GM19043 (cell line): Measurements from ENCODE around the gene ST6GALNAC6.
"Not testable (repeated sequence)": the region's sequence is repeated elsewhere in the genome, so short reads cannot be mapped to it uniquely, and the experiment has no call there.

ENCODE experiments used
- ATAC-seq: cut with Tn5 transposase; IDR thresholded peaks from one replicate; pipeline ENCODE4 v1.9.1; 2021; ENCODE audit warnings: low read depth; ENCODE audit not compliant: unreplicated experiment

Gene ST6GALNAC6

DNA sequence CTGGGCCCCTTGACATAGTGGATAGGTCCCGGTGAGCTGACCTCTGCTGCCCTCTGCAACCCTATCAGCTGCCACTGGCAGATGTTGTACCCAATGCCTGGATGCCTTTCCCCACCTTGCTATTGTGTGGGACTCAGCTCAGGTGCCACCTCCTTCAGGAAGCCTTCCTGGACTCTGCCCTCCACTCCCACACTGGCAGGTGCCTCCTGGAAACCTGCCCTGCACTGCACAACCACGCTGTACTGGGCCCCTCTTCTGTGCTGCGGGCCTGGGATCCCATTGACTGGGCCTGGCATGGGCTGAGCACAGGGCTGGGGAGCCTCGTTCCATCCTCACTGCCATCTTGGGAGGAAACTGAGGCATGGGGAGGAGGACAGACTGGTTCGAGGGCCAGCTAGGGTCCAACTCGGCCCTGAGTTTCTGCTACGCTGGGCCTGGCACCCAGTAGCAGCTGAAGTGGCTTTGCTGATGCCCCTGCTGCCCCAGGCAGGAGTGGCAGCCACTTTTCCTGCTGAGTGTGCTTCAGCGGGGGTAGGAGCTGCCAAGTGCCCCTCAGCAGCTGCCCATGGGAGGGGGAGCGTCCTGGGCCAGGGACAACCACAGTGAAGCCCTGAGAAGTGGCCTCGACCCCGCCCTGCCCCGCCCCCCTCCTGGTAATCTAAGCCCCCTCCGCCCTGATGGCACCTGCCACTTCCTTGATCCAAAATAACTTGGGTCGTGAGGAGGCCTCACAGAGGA, 23.2 kb downstream of the ST6GALNAC6 start:
- ATAC-seq = no peak

DNA sequence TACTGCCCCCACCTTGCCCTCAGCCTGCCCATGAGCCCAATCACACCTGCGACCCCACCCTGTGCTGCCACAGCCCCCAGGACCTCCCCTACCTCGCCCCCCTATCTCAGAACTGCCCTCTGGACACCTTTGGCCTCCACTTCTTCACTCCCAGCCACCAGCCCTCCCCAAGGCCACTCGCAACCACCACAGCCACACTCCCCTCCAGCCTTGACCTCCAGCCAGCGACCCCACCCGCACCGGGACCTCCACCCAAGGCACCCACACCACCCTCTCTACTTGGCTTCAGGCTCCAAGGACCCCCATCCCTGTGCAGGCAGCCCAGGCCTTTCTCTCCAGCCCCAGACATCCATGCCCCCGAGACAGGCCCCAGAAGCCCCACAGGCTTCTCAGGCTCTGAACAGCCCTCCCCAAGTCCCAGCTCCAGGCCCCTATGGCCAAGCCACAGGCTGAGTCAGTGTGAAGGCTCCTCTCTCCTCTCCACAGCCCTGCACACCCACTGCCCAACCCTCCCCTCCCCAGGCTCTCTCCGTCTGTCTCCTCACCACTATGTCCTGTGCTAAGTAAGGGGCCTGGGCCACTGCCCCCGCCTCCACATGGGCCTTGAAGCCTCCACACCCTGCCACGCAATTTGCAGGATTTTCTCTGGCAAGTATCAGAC, 24.0 kb downstream of the ST6GALNAC6 start:
- no peak for ATAC-seq

DNA sequence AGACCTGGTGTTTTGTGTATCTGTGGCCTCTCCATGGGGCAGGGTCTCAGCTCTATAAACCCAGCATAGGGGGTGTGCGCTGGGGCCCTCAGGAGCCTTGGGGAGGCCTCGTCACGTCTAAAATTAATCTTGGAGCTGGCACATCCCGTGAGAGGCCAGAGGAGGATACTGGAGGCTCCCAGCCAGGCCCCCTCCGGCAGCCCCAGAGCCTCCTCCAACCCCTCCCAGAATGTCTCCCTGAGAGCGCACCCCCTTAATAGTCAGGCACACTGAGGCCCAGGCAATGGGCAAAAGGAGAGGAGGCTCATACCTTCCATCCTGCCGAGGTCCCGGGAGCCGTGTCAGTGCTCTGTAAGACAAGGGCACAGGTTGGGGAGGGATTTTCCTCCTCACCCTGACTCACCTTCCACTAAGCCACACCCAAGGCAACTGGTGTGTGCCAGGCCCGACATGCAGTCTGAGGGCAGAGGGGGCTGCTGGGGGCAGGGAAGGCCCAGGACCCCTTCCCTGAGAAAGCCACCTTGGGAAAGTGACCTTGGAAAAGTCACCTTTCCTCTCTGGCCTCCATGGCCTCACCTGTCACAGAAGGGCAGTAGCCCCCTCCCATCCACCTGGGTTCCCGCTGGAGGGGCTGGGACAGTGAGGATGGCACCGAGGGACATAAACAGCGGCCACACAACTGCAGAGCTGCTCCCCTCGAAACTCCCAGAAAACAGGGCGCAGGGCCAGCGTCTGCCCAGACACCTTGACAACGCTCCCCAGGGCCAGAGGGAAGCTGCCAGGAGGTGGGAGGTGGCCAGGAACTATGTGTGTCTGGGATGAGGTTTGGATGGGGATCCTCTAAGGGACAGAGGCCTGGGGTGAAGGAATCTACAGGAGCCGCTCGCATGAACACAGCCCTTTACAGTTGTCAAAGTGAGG, 24.8 kb downstream of the ST6GALNAC6 start:
- ATAC-seq = no peak

DNA sequence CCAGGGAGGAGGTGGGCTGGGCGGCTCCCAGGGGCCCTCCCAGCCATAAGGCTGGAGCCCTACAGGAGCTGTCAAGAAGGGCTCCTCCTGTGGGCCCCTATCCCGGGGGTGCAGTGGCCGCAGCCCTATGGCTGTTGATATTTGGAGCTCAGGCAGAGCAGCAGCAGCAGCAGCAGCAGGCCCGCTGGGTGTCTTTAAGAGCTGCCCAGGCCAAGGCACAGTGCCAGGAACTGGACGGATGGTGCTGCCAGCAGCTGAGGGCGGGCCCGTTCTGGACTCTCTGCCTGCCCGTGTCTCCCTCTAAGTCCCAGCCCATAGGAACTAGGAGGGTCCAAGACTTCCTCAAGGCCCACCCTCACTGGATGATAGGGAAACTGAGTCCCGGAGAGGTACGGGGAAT, 25.5 kb downstream of the ST6GALNAC6 start:
- ATAC-seq = no peak

DNA sequence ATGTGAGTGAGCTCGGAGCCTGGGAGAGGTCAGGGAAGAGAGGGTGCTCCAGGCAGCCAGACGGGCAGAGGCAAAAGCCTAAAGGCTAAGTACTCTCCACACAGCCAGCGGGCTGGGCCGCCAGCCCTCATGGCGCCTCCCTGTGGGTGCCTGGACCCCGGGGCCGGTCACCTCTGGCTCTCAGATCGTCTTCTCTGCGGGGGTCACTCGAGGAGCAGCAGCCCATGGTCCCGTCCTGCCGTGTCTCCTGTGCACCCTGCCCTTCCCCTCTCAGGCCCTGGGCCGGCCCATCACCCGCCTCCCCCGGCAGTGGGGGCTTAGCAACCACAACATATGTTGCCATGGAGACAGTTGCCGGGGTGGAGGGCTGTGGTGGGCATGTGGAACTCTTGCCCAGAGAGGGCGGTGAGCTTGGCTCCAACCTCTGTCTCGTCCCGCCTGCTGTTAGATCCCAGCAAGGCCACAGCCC, 26.1 kb downstream of the ST6GALNAC6 start:
- ATAC-seq = no peak

DNA sequence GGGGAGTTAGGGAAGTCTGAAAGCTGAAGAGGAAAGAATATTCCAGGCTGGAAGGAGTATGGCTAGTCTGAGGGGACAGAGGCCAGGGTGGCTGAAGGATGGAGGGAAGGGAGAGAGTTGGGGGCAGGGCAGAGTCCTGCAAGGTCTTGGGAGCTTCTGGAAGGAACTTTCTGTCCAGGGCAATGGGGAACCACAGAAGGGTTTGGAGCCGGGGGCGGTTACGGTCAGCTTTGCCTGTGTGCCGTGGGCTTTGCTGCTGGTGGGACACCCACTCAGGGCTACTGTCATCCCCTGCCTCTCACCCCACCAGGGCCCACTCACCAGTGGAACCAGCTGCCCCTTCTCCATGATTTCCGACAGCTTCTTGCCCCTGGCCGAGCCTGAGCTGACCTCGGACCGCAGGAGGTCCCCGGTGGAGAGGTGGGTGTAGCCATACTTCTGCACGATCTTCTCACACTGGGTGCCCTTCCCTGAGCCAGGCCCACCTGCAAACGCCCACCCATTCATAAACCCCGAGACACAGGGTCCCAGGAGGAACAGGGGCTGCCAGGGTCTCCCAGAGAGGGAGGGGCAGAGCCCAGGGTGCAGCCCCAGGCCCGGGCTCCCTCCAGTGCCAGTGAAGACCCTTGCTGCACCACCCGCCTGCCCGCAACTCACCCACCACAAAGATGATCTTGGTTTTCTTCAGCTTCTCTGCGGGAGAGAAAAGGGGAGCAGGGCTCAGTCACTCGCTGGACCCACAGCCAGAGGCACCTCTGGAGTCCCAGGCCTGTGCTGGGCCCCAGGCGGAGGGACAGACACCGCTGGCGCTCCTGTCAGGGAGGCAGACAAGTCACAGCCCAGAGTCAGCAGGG, 26.8 kb downstream of the ST6GALNAC6 start:
- ATAC-seq = no peak

DNA sequence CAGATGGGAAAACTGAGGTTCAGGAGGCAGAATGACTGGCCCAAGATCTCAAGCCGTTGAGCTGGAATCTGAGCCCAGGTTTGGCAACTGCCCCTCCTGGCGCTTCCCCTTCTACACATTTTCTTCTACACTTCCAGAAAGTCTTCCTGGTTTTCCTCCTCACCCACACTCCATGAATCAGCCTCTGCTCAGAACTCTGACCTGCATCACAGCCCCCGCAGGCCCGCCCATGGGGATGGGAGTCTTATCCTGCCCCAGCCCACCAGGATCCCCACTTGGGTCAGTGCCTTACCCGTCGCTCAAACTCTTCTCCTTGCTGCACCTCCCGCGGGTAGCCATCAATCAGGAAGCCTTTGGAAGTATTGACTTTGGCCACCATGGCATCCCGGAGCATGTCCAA, 27.9 kb downstream of the ST6GALNAC6 start:
- no peak for ATAC-seq

DNA sequence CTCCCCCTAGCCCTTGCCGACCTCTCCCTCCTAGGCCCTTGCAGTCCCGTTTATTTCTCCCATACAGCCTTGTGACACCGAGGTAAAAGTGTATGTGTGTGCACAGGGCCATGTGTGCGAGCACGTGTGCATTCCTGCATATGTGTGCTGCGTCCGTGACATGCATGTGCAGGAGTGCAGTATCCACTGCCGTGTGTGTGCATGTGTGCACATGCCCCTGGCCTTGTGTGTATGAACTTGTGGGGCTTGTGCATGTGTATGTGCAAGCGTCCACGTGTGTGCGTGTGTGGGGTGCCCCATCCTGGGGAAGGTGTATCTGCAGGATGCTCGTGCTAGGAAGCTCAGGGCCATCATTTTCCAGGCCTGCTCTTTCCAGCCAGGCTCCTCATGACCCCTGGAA, 28.5 kb downstream of the ST6GALNAC6 start:
- no peak for ATAC-seq

DNA sequence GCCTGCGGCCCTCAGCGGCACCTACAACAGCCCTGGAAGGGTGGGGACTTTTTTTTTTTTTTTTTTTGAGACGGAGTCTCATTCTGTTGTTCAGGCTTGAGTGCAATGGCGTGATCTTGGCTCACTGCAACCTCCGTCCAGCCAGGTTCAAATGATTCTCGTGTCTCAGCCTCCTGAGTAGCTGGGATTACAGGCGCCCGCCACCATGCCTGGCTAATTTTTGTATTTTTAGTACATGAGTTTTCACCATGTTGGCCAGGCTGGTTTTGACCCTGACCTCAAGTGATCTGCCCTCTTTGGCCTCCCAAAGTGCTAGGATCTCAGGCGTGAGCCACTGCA, 29.3 kb downstream of the ST6GALNAC6 start:
- ATAC-seq = not testable (repeated sequence)

DNA sequence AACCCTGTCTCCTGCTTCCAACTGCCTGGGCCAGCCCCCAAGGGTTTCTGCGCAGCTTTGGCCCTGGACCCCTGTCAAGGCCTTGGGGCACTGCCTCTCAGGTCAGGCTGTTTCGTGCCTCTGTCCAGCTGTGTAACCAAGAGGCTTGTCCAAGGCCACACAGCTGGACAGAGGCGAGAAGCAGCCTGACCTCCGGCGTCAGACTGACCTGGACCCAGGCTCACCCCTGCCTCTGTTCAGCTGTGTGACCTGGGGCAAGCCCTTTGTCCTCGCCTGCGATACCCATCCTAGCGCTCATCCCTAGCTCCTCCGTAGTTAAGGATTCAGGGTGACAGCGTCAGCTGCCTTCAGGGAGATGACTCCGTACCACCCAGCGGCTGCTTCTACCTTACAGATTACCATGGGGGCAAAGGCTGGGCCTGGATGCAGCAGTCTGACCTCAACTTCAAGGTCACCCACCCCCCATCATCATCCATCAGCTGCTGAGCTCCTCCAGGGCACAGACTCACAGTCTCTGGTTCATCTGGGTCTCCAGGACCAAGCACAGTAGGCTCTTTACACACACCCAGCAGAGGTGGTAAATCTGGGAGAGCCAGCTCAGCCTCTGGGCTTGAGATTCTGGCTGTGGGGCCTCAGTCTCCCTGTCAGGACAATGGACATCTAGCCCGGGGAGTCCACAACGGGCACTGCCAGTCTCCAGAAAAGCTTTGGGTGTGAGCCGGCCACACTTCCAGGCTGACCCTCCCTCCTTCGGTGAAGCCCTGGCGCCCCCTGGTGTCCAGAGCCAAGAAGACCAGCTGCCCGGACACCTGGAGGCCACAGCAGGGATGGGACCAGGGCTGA, 29.9 kb downstream of the ST6GALNAC6 start:
- no peak for ATAC-seq

DNA sequence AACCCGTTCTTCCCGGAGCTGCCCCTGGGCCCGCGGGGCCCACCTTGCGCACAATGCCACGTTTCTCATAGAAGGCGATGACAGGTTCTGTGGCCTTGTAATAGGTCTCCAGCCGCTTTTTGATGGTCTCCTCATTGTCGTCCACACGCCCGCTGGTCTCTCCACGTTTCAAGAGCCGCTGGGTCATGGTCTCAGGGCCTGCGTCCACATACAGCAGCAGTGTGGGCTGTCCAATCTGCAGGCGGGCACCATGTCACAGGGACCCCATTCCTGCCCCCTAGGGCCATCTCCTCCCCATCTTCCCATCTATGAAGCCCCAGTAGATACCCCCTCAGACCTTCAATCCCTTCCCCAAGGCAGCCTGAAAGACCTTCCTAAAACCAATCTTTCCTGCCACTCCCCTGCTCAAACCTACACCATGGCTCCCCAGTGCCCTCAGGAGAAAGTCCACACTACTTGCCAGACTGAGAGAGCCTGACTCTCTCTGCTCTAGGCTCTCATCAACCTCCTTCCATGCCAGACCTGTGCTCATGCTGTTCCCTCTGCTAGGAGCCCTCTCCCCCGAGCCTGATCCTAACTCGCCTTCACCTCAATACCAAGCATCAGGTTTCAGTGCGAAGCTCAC, 31.0 kb downstream of the ST6GALNAC6 start:
- ATAC-seq = no peak

DNA sequence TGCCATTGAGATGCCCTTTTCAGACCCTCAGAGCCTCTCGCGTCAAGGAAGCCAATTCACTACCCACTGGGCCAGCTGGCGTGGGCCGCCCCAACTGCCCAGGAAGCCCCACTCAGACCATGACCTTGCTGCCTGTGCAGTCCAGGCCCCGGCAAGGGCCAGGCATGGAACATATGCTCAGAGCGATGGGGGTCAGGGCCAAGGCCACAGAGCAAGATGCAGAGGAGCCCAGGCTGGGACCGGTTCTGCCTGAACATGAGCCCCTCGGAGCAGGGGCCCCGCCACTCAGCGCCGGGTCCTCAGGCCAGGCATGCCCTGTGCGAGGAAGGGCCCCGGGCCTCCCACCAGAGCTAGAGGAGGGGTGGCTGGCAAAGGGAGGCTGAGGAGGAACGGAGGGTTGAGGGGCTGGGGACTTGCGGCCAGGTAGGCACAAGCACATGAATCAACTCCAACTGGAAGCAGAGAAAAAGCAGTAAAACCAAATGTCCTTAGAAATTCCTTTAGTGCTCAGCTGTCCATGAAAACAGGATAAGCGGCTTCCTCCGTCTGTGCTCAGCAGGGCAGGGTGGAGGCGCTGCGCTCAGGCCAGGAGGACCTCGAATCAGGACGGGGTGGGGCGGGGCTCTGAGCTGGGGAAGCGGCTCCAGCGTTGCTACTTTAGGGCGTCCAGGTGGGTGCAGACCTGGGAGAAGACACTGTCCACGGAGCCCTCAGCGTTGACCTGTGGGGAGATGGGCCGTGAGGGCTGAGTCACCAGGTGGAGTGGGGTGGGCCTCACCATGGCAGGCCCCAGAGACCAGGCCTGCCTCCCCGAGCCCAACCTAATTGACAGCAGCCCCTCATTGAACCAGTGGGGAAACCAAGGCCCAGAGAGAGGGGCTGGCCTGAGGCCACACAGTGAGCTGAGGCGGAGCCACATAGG, 31.8 kb downstream of the ST6GALNAC6 start:
- ATAC-seq = no peak

DNA sequence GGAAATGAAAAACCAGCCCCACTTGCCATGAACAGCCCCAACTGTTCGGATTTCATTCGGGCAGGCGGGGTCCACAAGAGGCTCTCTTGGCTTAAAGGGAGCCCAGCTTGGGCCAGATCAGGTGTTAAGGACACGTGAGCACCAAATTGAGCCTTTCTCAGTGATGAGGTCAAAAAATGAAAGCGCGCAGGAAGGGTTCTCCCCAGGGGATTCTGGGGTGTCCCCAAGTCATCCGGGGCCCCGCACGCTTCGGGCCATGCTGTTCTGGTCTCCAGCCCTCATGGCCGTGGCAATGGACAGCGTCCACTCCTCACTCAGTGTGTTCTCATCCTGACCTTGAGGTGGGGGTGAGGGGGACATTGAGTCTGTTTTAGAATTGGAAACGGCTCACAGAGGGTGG, 32.9 kb downstream of the ST6GALNAC6 start:
- no peak for ATAC-seq

DNA sequence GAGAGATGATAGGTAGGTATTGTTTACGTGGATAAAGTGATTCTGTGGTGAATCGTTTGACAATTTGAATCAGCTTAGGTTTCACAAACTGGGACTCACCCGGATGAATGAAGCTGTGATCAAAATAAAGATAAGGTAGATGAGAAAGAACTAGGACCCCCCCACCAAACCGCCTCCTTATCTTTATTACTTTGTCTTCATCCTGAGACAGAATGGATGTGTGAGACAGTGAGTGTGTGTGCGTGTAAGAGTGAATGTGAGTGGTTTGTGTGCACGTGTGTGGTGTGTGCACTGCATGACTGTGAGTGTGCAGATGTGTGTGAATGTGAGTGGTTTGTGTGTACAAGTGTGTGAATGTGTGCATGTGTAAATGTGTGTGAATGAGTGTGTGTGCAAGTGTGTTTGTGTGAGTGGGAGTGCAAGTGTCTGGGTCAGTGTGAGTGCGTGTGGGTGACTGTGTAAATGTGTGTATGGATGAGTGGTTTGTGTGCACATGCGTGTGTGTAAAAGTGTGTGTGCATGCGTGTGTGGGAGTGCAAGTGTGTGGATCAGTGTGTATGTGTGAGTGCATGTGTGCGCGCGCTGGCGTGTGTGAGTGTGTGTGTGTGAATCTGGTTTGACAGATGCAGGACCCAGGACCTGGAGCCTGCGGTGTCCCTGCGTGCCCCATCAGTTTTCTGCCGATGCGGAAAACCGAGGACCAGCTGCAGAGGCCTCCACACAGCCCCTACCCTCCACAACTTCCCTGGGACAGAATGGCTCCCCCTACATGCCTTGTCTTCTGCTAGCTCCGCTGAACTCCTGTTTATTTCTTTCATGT, 33.5 kb downstream of the ST6GALNAC6 start:
- ATAC-seq = no peak

DNA sequence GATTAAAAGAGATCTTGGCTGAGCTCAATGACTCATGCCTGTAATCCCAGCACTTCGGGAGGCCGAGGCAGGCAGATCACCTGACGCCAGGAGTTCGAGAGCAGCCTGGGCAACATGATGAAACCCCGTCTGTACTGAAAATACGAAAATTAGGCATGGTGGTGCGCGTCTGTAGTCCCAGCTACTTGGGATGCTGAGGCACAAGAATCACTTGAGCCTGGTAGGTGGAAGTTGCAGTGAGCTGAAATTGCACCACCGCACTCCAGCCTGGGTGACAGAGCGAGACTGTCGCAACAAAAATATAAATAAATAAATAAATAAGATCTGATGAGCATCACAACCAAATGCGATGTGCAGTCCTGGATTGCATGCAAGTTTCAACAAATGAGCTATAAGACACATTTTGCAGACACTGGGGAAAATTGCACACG, 36.2 kb downstream of the ST6GALNAC6 start:
- no peak for ATAC-seq

DNA sequence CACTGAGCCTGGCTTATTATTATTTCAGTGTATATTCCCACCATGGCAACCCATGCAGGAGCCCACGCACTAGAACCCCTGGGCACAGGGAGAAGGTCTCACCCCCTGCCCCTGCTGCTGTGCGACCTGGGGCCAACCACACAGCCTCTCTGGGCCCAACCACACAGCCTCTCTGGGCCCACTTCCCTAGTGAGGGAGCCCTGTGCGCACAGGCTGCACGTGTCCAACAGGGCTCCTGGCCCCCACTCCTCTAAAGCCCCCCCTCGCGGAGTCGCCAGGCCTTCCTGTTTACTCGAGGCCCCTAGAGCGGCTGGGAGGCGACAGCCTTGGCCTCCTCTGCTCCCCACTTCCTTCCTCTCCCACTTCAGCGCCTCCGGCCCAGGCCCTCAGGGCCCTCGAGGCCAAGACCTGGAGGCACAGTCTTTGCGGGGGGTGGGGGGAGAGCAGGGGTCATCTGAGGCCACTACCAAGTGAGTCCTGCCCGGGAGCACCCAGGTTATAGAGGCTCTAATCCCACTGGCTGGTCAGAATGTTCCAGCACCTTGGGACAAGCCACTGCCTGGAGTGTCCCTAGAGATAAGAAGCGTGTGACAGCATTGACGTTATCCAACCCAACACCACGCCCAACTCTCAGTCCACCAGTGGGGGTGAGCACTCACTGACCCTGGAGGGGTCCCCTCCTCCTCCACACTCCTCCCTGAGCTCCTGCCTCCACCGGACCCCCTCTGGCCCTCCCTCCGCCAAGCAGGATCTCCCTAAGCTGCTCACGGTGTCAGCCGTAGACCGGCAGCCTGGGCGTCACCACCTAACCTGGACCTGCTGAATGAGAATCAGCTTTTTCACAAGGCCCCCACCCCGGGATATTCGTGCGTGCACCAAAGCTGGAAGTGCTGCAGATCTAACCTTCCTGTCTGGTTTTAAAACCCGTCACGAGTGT, 37.1 kb downstream of the ST6GALNAC6 start:
- no peak for ATAC-seq
